ENCODE results near the gene AGTR1. TPM values are rescaled to one million over a fixed set of nuclear protein-coding genes. Genes with fewer than 3 reads are reported as not detected.

Gene AGTR1
- total RNA-seq, 2 donors from 2014 or later, result 3.8 to 7.3 TPM

DNA sequence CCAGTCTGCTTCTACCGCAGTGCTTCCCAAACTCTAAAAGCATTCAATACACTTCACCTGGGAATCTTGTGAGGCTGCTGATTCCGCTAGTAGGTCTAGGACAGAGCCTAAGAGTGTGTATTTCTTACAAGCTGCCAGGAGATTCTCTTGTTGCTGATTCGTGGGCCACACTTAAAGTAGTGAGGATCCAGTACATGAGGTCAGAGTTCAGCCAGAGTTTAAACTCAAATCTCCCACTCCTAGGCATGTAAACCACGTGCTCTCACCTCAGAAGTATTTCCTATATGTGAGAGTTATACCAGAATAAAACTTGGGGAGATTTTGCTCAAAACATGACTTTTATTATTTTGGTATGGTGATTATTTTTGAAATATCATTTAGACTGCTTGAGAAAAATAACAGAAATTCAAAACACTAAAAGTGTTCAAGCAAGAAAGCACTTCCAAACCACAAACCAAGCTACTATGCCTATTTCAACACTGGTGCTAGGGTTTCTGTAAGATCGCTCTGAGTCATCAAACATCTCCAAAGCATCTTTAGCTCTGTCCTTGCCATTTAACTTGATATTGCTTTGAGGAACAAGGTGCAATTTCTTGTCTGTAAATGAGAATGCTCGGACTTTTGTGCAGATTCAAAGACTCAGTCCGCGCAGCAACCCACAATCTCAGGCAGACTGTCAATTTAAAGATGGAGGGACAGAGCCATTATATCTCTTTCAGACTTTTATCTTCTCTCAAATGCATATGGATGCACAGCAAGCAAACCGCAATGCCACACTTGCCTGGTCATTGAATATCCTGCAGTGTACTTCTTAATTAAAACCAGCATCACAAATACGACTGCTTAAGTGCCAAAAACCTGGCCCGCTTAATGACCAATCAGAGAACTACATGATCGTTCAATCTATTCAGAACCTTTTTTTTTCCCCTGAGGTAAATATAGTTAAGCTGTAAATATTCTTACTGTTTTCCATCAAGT, 59.8 kb downstream of the AGTR1 start:
- TF ChIP-seq, protein P1, sequence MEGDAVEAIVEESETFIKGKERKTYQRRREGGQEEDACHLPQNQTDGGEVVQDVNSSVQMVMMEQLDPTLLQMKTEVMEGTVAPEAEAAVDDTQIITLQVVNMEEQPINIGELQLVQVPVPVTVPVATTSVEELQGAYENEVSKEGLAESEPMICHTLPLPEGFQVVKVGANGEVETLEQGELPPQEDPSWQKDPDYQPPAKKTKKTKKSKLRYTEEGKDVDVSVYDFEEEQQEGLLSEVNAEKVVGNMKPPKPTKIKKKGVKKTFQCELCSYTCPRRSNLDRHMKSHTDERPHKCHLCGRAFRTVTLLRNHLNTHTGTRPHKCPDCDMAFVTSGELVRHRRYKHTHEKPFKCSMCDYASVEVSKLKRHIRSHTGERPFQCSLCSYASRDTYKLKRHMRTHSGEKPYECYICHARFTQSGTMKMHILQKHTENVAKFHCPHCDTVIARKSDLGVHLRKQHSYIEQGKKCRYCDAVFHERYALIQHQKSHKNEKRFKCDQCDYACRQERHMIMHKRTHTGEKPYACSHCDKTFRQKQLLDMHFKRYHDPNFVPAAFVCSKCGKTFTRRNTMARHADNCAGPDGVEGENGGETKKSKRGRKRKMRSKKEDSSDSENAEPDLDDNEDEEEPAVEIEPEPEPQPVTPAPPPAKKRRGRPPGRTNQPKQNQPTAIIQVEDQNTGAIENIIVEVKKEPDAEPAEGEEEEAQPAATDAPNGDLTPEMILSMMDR (IDR thresholded peaks at IDR 0.05), result no peak
- DNase-seq (ENCODE audit: low spot score) (no peak), ATAC-seq (ENCODE audit: insufficient number of reproducible peaks, low FRiP score, low read depth) (no peak)
- H3K36me3 ChIP-seq, result no peaks in the 10 kb centered on the region
- no peaks in the 10 kb centered on the region for H3K4me1 ChIP-seq (ENCODE audit: control insufficient read depth in 1 of 2, low read depth in 2 of 2)
- H3K27ac ChIP-seq, result no peak overlapping the region
- no peaks in the 10 kb centered on the region for H3K9me3 ChIP-seq
- no peaks in the 10 kb centered on the region for H3K27me3 ChIP-seq (replicated peaks; ENCODE audit: insufficient read depth)
- H3K4me3 ChIP-seq, result no peak overlapping the region

DNA sequence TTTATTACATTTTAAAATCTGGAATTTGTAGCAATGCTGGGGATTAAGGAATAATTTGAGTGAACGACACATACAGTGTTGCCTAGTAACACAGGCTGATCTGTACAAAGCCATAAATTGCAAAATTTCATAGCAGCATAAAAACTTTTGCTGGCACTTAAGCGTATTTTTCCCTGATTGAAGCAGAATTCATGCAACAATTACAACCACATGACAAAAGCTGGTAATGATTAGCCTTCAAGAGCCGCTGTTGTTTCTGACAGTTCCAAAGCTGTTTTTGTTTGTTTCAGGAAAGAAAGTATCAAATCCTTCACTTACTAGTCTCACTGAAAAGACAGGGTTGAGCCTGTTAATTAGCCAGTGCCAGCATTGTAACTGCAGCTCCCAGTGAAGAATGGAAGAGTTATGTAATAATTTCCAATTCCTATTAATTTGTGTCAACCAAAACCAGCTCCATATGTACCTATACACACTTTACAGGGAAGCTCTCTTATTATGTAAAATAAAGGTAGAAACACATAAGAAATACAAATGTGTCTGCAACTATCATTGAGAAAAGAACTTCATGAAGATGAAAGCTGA, 60.7 kb downstream of the AGTR1 start:
- H3K4me3 ChIP-seq, result no peak overlapping the region
- H3K27me3 ChIP-seq (replicated peaks; ENCODE audit: insufficient read depth), result no peaks in the 10 kb centered on the region
- H3K9me3 ChIP-seq, result no peaks in the 10 kb centered on the region
- H3K36me3 ChIP-seq, result no peaks in the 10 kb centered on the region
- no peak overlapping the region for H3K27ac ChIP-seq
- DNase-seq (ENCODE audit: low spot score), result no peak
- ATAC-seq (ENCODE audit: insufficient number of reproducible peaks, low FRiP score, low read depth), result no peak
- no peaks in the 10 kb centered on the region for H3K4me1 ChIP-seq (ENCODE audit: control insufficient read depth in 1 of 2, low read depth in 2 of 2)
- TF ChIP-seq, protein P1 (IDR thresholded peaks at IDR 0.05), result no peak

DNA sequence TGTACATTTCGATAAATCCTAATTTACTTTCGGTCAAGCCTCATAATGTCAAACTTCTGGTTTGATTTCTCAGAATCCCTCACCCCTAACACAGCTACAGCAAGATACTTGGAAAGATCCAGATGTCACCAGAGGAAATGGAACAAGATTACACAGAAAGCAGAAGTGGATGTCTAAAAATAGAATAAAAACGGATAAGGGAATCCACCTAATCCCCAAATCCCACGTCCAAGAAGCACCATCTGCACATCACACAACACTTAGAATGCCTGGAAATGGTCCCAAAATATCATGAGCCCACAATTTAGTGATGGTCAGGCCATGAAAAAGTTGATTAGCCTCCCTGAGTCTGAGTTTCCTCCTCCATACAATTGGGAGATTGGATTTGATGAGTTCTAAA, 61.7 kb downstream of the AGTR1 start:
- H3K4me1 ChIP-seq (ENCODE audit: control insufficient read depth in 1 of 2, low read depth in 2 of 2), result no peaks in the 10 kb centered on the region
- ATAC-seq (ENCODE audit: insufficient number of reproducible peaks, low FRiP score, low read depth) (no peak), DNase-seq (ENCODE audit: low spot score) (no peak)
- no peaks in the 10 kb centered on the region for H3K36me3 ChIP-seq
- no peaks in the 10 kb centered on the region for H3K9me3 ChIP-seq
- H3K4me3 ChIP-seq, result no peak overlapping the region
- no peaks in the 10 kb centered on the region for H3K27me3 ChIP-seq (replicated peaks; ENCODE audit: insufficient read depth)
- no peak overlapping the region for H3K27ac ChIP-seq
- TF ChIP-seq, protein P1 (IDR thresholded peaks at IDR 0.05), result no peak

DNA sequence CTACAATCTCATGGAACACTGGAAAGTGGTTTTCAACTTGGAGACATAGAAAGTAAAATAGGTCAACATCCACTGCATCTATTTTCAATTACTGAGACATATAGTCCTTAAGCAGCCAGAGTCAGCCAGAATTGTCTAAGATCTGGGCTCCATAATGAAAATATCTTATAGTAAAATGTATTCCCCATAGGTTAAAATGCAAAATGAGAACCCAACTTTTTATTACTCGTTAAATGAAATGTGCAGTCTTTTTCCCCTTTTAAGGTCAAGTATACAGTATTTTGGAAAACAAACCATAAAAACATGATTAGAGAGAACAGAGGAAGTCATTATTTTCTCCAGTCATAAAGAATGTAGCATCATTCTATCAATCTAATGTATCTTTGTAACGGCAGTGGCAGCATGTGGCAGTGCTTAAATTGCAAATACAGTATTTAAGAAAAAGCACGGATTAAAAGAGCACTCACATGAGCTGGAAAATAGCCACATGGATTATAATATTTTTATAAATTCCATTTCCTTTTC, 65.5 kb downstream of the AGTR1 start:
- no peaks in the 10 kb centered on the region for H3K4me1 ChIP-seq (ENCODE audit: control insufficient read depth in 1 of 2, low read depth in 2 of 2)
- ATAC-seq (ENCODE audit: insufficient number of reproducible peaks, low FRiP score, low read depth), result no peak
- no peak overlapping the region for H3K4me3 ChIP-seq
- TF ChIP-seq, protein P1 (IDR thresholded peaks at IDR 0.05), result no peak
- H3K27me3 ChIP-seq (replicated peaks; ENCODE audit: insufficient read depth), result no peaks in the 10 kb centered on the region
- DNase-seq (ENCODE audit: low spot score), result no peak
- H3K36me3 ChIP-seq, result no peaks in the 10 kb centered on the region
- H3K27ac ChIP-seq, result no peak overlapping the region
- H3K9me3 ChIP-seq, result no peaks in the 10 kb centered on the region
